Gastroesophageal sphincter (tissue), 3 donors: ENCODE results near the gene PER2.
"Not testable (repeated sequence)": the region's sequence is repeated elsewhere in the genome, so short reads cannot be mapped to it uniquely, and the experiment has no call there.

Experiments used
- EP300 ChIP-seq: sonication (generic); formaldehyde crosslinking; IDR thresholded peaks from one replicate; pipeline ENCODE4 v1.6.1; 2017; ENCODE audit warnings: antibody characterized with exemption, mild to moderate bottlenecking
- POLR2A ChIP-seq, 2 donors: fragments of 450-650 bp; IDR thresholded peaks; one replicate each; pipeline ENCODE4 v1.6.1; 2017; ENCODE audit warnings: antibody characterized with exemption in 2 of 2, mild to moderate bottlenecking in 2 of 2, moderate library complexity in 1 of 2
- POLR2AphosphoS5 ChIP-seq: sonication (generic); formaldehyde crosslinking; IDR thresholded peaks from one replicate; pipeline ENCODE4 v1.6.1; 2017; ENCODE audit warnings: antibody characterized with exemption
- TF ChIP-seq, protein P1 (sequence below), 4 experiments: fragments of 200-600 bp in 2 of 4; fragments of 450-650 bp in 2 of 4; sonication (generic) in 1 of 4; IDR thresholded peaks; one replicate each; pipeline ENCODE4 v1.5.1; 2017 to 2019; ENCODE audit warnings: antibody characterized with exemption in 4 of 4, mild to moderate bottlenecking in 2 of 4, moderate library complexity in 2 of 4

DNA sequence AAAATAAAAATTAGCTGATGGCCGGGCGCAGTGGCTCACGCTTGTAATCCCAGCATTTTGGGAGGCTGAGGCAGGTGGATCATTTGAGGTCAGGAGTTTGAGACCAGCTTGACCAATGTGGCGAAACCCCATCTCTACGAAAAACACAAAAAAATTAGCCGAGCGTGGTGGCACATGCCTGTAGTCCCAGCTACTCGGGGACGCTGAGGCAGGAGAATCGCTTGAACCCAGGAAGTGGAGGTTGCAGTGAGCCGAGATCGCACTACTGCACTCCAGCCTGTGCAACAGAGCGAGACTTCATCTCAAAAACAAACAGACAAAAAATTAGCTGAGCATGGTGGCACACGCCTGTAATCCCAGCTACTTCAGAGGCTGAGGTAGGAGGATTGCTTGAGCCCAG lies 22.3 kb upstream of the PER2 start:
- TF ChIP-seq, protein P1, sequence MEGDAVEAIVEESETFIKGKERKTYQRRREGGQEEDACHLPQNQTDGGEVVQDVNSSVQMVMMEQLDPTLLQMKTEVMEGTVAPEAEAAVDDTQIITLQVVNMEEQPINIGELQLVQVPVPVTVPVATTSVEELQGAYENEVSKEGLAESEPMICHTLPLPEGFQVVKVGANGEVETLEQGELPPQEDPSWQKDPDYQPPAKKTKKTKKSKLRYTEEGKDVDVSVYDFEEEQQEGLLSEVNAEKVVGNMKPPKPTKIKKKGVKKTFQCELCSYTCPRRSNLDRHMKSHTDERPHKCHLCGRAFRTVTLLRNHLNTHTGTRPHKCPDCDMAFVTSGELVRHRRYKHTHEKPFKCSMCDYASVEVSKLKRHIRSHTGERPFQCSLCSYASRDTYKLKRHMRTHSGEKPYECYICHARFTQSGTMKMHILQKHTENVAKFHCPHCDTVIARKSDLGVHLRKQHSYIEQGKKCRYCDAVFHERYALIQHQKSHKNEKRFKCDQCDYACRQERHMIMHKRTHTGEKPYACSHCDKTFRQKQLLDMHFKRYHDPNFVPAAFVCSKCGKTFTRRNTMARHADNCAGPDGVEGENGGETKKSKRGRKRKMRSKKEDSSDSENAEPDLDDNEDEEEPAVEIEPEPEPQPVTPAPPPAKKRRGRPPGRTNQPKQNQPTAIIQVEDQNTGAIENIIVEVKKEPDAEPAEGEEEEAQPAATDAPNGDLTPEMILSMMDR (IDR thresholded peaks at IDR 0.05): not testable (repeated sequence)
- not testable (repeated sequence) for TF ChIP-seq POLR2A (IDR thresholded peaks at IDR 0.05); POLR2AphosphoS5; EP300
